Heart right ventricle (tissue), 16 donors: ENCODE measurements around the gene TRIP13. TPM values are rescaled to one million over a fixed set of nuclear protein-coding genes. Genes with fewer than 3 reads are reported as not detected.

Source experiments
- ATAC-seq, 8 donors: fragments of 200-7000 bp; cut with Tn5 transposase; one replicate each; pipeline ENCODE4 v1.9.1; 2020; ENCODE audit warnings: mild to moderate bottlenecking in 8 of 8, moderate library complexity in 8 of 8, moderate number of reproducible peaks in 1 of 8
- DNase-seq, 2 donors: peaks; one replicate each; pipeline ENCODE4 v3.0.0-alpha.2; 2020
- H3K27ac ChIP-seq, 10 donors: fragments of 200-600 bp; sonication (generic) in 2 of 10; one replicate each; pipeline versions ENCODE4 v1.5.0 to v1.8.0; 2020 to 2022; ENCODE audit warnings: mild to moderate bottlenecking in 3 of 10
- H3K27me3 ChIP-seq, 7 donors: fragments of 200-600 bp; one replicate each; pipeline ENCODE4 v1.8.0; 2021 to 2022; ENCODE audit warnings: mild to moderate bottlenecking in 2 of 7
- H3K36me3 ChIP-seq, 9 donors: fragments of 200-600 bp; sonication (generic) in 1 of 9; one replicate each; pipeline versions ENCODE4 v1.5.0 to v1.8.0; 2020 to 2022; ENCODE audit warnings: mild to moderate bottlenecking in 2 of 9
- H3K4me1 ChIP-seq, 9 donors: fragments of 200-600 bp; sonication (generic) in 1 of 9; one replicate each; pipeline versions ENCODE4 v1.5.0 to v1.8.0; 2020 to 2022; ENCODE audit warnings: mild to moderate bottlenecking in 4 of 9
- H3K4me3 ChIP-seq, 10 donors: fragments of 200-600 bp; sonication (generic) in 2 of 10; one replicate each; pipeline versions ENCODE4 v1.5.0 to v1.8.0; 2020 to 2022; ENCODE audit warnings: mild to moderate bottlenecking in 7 of 10, moderate library complexity in 2 of 10
- H3K9me3 ChIP-seq, 11 donors: fragments of 200-600 bp in 10 of 11; sonication (generic) in 2 of 11; one replicate each; pipeline versions ENCODE4 v1.5.0 to v1.8.0; 2013 to 2022; ENCODE audit warnings: mild to moderate bottlenecking in 2 of 11, control low read depth in 1 of 11, moderate library complexity in 1 of 11
- CTCF ChIP-seq, 9 donors: fragments of 200-600 bp; sonication (generic) in 2 of 9; IDR thresholded peaks; one replicate each; pipeline versions ENCODE4 v1.5.0 to v1.8.0; 2021 to 2022; ENCODE audit warnings: antibody characterized with exemption in 9 of 9, mild to moderate bottlenecking in 5 of 9, moderate library complexity in 1 of 9
- WGBS, 2 donors: extraction: QIAGEN DNeasy Blood & Tissue Kit; methylation state at CpG; one replicate each; pipeline ENCODE4 v1.1.7; 2013; ENCODE audit warnings: inconsistent platforms in 1 of 2; 5-methylcytosine and 5-hydroxymethylcytosine counted together
- intact Hi-C, 10 donors: fragments of 100-400 bp; cut with DNase I; formaldehyde crosslinking; loops; one replicate each; pipeline versions ENCODE4 v1.11.1 to v1.14.2; 2022
- polyA plus RNA-seq, 2 donors: library from polyadenylated mRNA; stranded (reverse); fragments of 200-250 nt; gene quantifications; one replicate each; pipeline ENCODE4 v1.2.3, GENCODE V29; 2013
- total RNA-seq, 10 donors: library from RNA; stranded (reverse); fragmentation: NEBNext Ultra II Directional in 3 of 10; extraction: Animal tissue kit (Norgen Biotek cat#: 25700) in 3 of 10; gene quantifications; one replicate each; pipeline versions ENCODE4 v1.2.1 to v1.2.4, GENCODE V29; 2021 to 2023
- donor health status: Arrhythmogenic right ventricular cardiomyopathy.
- donor health status: ischemic (EF 13 %, LVEDD 7.1; RV severe dilation, severe dysfunction).
- donor health status: healthy with polysubstance abuse.
- donor health status: DM: no; HTN: yes; CAD: no.
- donor health status: DM: no; HTN: no; CAD: no.
- donor health status: ischemic (EF 25% LVEDD 6.9; RV normal size, moderate dysfunction).
- donor health status: ischemic (EF 25% LVEDD 5.7; RV mildly dilated, moderate dysfunction).
- donor health status: healthy.
- donor health status: DM: yes; HTN: yes; CAD: no.
- donor health status: Ischemic cardiomyopathy.
- donor health status: ischemic (EF 35%, LVEDD 5.7; RV mildly dilated, moderate dysfunction).
- donor health status: nonischemic (EF 11% LVEDD 7.7; RV severe dilation, severe dysfunction).
- donor health status: DM: yes; HTN: yes; CAD: no.
- donor health status: PGD.
- donor health status: ischemic (EF 29% LVEDD 5.4; RV normal size, mild dysfunction).
- donor health status: nonischemic (EF 23%, LVEDD 6.1; RV moderate dilation, normal function).

TRIP13 gene
- total and polyA plus RNA-seq, 12 donors = 0.22 to 2.8 (median 0.86) TPM; not detected in 1

- intact Hi-C loops = loop anchor here in 1 of 10 donors (5.0 kb wide), 1 partner anchor 134 kb away; no protein-coding TSS in a partner anchor
- no peak for TF ChIP-seq CTCF (IDR thresholded peaks at IDR 0.05)
- no peak for DNase-seq
- Histone ChIP-seq H3K4me3 (peak overlapping the region; percentile 57 to 92 (median 82)), H3K36me3 (peaks cover 0 to 58% (median 32%) of the 10 kb centered on the region in 9 donors), H3K27me3 (no peaks in the 10 kb centered on the region), H3K27ac (peak overlapping the region in 5 of 10 donors; percentile 88 to 95 (median 93)), H3K4me1 (peaks cover 2 to 27% (median 21%) of the 10 kb centered on the region in 9 donors), H3K9me3 (no peaks in the 10 kb centered on the region)
- 80 to 85% methylated on average over 34 of the region's 34 CpGs for WGBS, 2 donors
- no peak for ATAC-seq
These were observed 1.4 kb upstream of the TRIP13 start for GRCh38 chr5:891117-891836.

GRCh38 chr5:891837-892393 lies 769 bp upstream of the TRIP13 start:
- H3K36me3 ChIP-seq = peaks cover 0 to 52% (median 25%) of the 10 kb centered on the region in 9 donors
- H3K4me3 ChIP-seq = peak overlapping the region; percentile 57 to 92 (median 82)
- H3K27ac ChIP-seq = peak overlapping the region; percentile 74 to 95 (median 93)
- no peaks in the 10 kb centered on the region for H3K9me3 ChIP-seq
- 14 to 15% methylated on average over 25 of the region's 25 CpGs for WGBS, 2 donors
- intact Hi-C loops = loop anchor here in 1 of 10 donors (5.0 kb wide), 1 partner anchor 135 kb away; no protein-coding TSS in a partner anchor
- no peak for TF ChIP-seq CTCF (IDR thresholded peaks at IDR 0.05)
- H3K4me1 ChIP-seq = peaks cover 2 to 27% (median 21%) of the 10 kb centered on the region in 9 donors
- ATAC-seq (peak; percentile 4 to 54 (median 38)), DNase-seq (no peak)
- no peaks in the 10 kb centered on the region for H3K27me3 ChIP-seq

GRCh38 chr5:893137-893506 lies 438 bp downstream of the TRIP13 start:
- peak overlapping the region; percentile 54 to 92 (median 82) for H3K4me3 ChIP-seq
- intact Hi-C loops = loop anchor here in 1 of 10 donors (5.0 kb wide), 1 partner anchor 136 kb away; no protein-coding TSS in a partner anchor
- TF ChIP-seq CTCF (IDR thresholded peaks at IDR 0.05) = no peak
- no peaks in the 10 kb centered on the region for H3K9me3 ChIP-seq
- H3K36me3 ChIP-seq = peaks cover 0 to 39% (median 13%) of the 10 kb centered on the region in 9 donors
- no peaks in the 10 kb centered on the region for H3K27me3 ChIP-seq
- peak overlapping the region in 1 of 10 donors; percentile 95 for H3K27ac ChIP-seq
- H3K4me1 ChIP-seq = peaks cover 2 to 27% (median 21%) of the 10 kb centered on the region in 9 donors
- WGBS, 2 donors = 1 to 2% methylated on average over 31 of the region's 31 CpGs
- DNase-seq (no peak), ATAC-seq (peak in 1 of 8 donors; percentile 48)

GRCh38 chr5:893711-894110 lies 1.0 kb downstream of the TRIP13 start:
- no peak for TF ChIP-seq CTCF (IDR thresholded peaks at IDR 0.05)
- WGBS, 2 donors = 85 to 93% methylated on average over 9 of the region's 9 CpGs
- no peaks in the 10 kb centered on the region for H3K9me3 ChIP-seq
- no peak for ATAC-seq
- peak overlapping the region in 1 of 10 donors; percentile 87 for H3K4me3 ChIP-seq
- DNase-seq = no peak
- H3K4me1 ChIP-seq = peaks cover 2 to 27% (median 21%) of the 10 kb centered on the region in 9 donors
- H3K36me3 ChIP-seq = peaks cover 0 to 34% (median 9%) of the 10 kb centered on the region in 9 donors
- H3K27me3 ChIP-seq = no peaks in the 10 kb centered on the region
- intact Hi-C loops = loop anchor here in 1 of 10 donors (5.0 kb wide), 1 partner anchor 136 kb away; no protein-coding TSS in a partner anchor
- H3K27ac ChIP-seq = no peak overlapping the region
